ENCODE data around the gene ZNF43. TPM values are rescaled to one million over a fixed set of nuclear protein-coding genes. Genes with fewer than 3 reads are reported as not detected.

Gene ZNF43
- total and polyA plus RNA-seq, 10 donors = 5.5 to 40.3 (median 28.4) TPM

Other genes starting within 250 kb of the ZNF43 start
- gene ZNF100, start 68.6 kb downstream of the ZNF43 start, total RNA-seq = 10 to 100 TPM in 6 of 7 donors, 1 to 10 TPM in 1; 7.1 to 36.0 (median 20.4) TPM
- gene ZNF100, start 68.6 kb downstream of the ZNF43 start, polyA plus RNA-seq = 1 to 10 TPM; 2.4 to 3.4 (median 2.7) TPM
- gene ZNF208, start 174.8 kb upstream of the ZNF43 start, total RNA-seq = 10 to 100 TPM in 2 of 7 donors, 1 to 10 TPM in 5; 6.1 to 24.1 (median 6.9) TPM
- gene ZNF208, start 174.8 kb upstream of the ZNF43 start, polyA plus RNA-seq = 1 to 10 TPM in 2 of 3 donors, under 1 TPM in 1; 0.78 to 1.4 (median 1.0) TPM
- 10 to 100 TPM in 1 of 7 donors, 1 to 10 TPM in 6; 2.8 to 10.0 (median 5.5) TPM for gene ZNF257, start 216.3 kb upstream of the ZNF43 start, total RNA-seq
- gene ZNF257, start 216.3 kb upstream of the ZNF43 start, polyA plus RNA-seq = 1 to 10 TPM in 2 of 3 donors, under 1 TPM in 1; 0.78 to 3.1 (median 3.1) TPM

All from spleen (tissue), 10 donors.